NB4 (cell line): ENCODE data around the gene GSK3B.

Experiments
- CTCF ChIP-seq: IDR thresholded peaks from one replicate; pipeline ENCODE4 v1.5.1; 2012; ENCODE audit warnings: low read depth, low read length
- MAX ChIP-seq: IDR thresholded peaks from 2 replicates; pipeline ENCODE4 v1.6.1; 2011; ENCODE audit warnings: low read depth, low read length
- MYC ChIP-seq: IDR thresholded peaks from 2 replicates; pipeline ENCODE4 v1.6.1; 2011; ENCODE audit warnings: low read depth, low read length
- POLR2A ChIP-seq: IDR thresholded peaks from 2 replicates; pipeline ENCODE4 v1.6.1; 2011; ENCODE audit warnings: mild to moderate bottlenecking; ENCODE audit not compliant: insufficient read length; ENCODE audit errors: extremely low read depth

DNA sequence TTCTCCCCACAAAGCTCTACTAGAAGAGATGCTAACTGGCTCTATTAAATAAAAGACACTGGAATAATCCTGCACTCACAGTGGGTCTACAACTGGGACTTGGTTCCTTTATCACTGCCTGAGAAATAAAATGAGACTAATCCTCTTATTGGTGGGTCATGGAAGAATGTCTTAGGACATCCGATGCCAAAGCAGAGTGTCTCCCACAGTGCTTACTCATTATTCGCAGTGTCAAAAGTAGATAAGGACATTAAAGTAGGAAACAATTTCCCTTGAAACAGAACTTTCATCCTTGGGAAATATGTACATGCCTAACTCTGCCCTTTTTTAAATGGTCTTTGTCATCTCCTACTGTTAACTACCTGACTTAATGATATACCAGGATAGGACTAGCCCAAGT lies 71.5 kb downstream of the GSK3B start:
- TF ChIP-seq POLR2A (no peak), CTCF (no peak), MAX (no peak), MYC (no peak)
